ENCODE data around the gene CFDP1. TPM values are rescaled to one million over a fixed set of nuclear protein-coding genes. Genes with fewer than 3 reads are reported as not detected.

CFDP1 gene
- total and polyA plus RNA-seq, 2 experiments from 2014 or later: 97.1 to 116 TPM

DNA sequence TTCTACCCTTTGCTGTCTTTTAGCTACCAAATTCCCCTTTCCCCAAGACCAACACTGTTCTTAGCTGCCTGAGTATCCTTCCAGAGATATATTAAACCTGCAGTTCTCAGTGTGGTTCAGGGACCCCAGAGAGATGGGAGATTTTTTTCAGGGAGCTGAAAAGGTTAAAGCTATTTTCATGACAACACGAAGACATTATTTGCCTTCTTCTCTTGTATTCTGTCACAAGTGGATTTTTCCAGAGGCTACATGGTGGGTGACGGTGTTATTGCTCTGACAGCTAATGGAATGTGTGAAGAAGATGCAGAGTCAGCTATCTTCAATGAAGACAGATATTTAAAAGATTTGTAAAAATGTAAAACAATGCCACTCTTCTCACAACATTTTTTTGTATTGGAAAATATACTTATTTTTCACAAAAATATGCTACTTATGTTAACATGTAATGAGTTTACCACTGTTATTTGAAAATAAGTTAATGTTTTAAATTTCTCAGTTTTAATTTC lies 69.0 kb downstream of the CFDP1 start:
- no peaks in the 10 kb centered on the region for H3K4me1 ChIP-seq (ENCODE audit: insufficient read depth)
- TF ChIP-seq EZH2 (IDR thresholded peaks at IDR 0.05; ENCODE audit: borderline replicate concordance): no peak
- TF ChIP-seq, protein P1, sequence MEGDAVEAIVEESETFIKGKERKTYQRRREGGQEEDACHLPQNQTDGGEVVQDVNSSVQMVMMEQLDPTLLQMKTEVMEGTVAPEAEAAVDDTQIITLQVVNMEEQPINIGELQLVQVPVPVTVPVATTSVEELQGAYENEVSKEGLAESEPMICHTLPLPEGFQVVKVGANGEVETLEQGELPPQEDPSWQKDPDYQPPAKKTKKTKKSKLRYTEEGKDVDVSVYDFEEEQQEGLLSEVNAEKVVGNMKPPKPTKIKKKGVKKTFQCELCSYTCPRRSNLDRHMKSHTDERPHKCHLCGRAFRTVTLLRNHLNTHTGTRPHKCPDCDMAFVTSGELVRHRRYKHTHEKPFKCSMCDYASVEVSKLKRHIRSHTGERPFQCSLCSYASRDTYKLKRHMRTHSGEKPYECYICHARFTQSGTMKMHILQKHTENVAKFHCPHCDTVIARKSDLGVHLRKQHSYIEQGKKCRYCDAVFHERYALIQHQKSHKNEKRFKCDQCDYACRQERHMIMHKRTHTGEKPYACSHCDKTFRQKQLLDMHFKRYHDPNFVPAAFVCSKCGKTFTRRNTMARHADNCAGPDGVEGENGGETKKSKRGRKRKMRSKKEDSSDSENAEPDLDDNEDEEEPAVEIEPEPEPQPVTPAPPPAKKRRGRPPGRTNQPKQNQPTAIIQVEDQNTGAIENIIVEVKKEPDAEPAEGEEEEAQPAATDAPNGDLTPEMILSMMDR (IDR thresholded peaks at IDR 0.05; ENCODE audit: poor library complexity): no peak
- no peak for TF ChIP-seq EZH2phosphoT487 (IDR thresholded peaks at IDR 0.05; ENCODE audit: low read depth, severe bottlenecking, unreplicated experiment)
- H3K27me3 ChIP-seq: no peaks in the 10 kb centered on the region
- no peak overlapping the region for H3K27ac ChIP-seq
- H3K4me2 ChIP-seq: no peak overlapping the region
- H2AFZ ChIP-seq: no peak overlapping the region
- H3K9me2 ChIP-seq (replicated peaks; ENCODE audit: insufficient read depth): no peaks in the 10 kb centered on the region
- H3K36me3 ChIP-seq (replicated peaks; ENCODE audit: insufficient read depth, low read depth): no peaks in the 10 kb centered on the region
- DNase-seq (ENCODE audit: low spot score): no peak
- H3K4me3 ChIP-seq: no peak overlapping the region
- no peaks in the 10 kb centered on the region for H3K9me3 ChIP-seq (ENCODE audit: low read depth)
- H4K20me1 ChIP-seq (ENCODE audit: insufficient read depth, poor library complexity, severe bottlenecking): no peaks in the 10 kb centered on the region
- H3K79me2 ChIP-seq: peaks cover 5% of the 10 kb centered on the region
- WGBS (ENCODE audit: low lambda C conversion rate, missing lambda C conversion rate): 86% methylated on average over 2 of the region's 2 CpGs

DNA sequence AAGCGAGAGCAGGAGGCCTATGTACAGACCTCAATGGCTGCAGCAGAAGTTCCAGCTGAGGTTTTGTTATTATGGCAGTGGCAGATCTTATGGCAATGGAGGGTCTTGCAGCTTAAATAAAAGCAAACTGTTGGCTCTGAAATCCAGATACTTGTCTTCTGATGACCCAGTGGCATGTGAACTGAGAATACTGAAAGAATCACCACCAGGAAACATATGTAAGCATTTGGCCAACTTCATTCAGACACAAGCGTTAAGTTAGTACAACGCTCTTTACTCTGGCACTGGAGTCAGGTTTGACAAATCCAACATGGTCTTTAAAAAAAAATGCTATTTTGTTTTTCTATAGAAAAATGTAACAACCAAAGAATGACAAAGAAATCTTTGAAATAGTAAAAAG lies 70.5 kb downstream of the CFDP1 start:
- H3K9me3 ChIP-seq (ENCODE audit: low read depth): no peaks in the 10 kb centered on the region
- H2AFZ ChIP-seq: no peak overlapping the region
- H3K27me3 ChIP-seq: no peaks in the 10 kb centered on the region
- H3K9me2 ChIP-seq (replicated peaks; ENCODE audit: insufficient read depth): no peaks in the 10 kb centered on the region
- WGBS (ENCODE audit: low lambda C conversion rate, missing lambda C conversion rate): 70% methylated on average over 3 of the region's 3 CpGs
- no peak overlapping the region for H3K4me2 ChIP-seq
- DNase-seq (ENCODE audit: low spot score): no peak
- peaks cover 5% of the 10 kb centered on the region for H3K79me2 ChIP-seq
- no peak for TF ChIP-seq EZH2phosphoT487 (IDR thresholded peaks at IDR 0.05; ENCODE audit: low read depth, severe bottlenecking, unreplicated experiment)
- TF ChIP-seq EZH2 (IDR thresholded peaks at IDR 0.05; ENCODE audit: borderline replicate concordance): no peak
- TF ChIP-seq, protein P1 (IDR thresholded peaks at IDR 0.05; ENCODE audit: poor library complexity): no peak
- H4K20me1 ChIP-seq (ENCODE audit: insufficient read depth, poor library complexity, severe bottlenecking): no peaks in the 10 kb centered on the region
- no peak overlapping the region for H3K27ac ChIP-seq
- H3K4me3 ChIP-seq: no peak overlapping the region
- no peaks in the 10 kb centered on the region for H3K36me3 ChIP-seq (replicated peaks; ENCODE audit: insufficient read depth, low read depth)
- no peaks in the 10 kb centered on the region for H3K4me1 ChIP-seq (ENCODE audit: insufficient read depth)

DNA sequence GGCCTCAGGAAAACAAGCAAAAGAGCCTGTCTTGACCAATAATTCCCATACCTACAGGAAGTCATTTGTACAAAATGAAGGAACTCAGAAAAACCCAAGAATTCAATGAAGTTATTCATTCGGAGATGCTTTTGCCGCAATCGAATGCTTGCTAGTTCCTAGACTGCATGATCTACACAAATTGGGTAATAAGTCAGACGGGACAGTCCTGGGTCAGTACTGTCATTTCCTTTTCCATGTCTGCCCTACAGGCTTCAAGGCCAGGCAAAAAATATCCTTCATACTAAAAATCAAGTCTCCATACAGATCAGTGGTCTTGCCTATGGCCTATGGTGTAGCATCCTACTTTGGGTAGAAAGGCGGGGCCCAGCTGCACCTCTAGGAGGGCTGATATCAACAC lies 71.4 kb downstream of the CFDP1 start:
- no peaks in the 10 kb centered on the region for H3K9me2 ChIP-seq (replicated peaks; ENCODE audit: insufficient read depth)
- no peaks in the 10 kb centered on the region for H4K20me1 ChIP-seq (ENCODE audit: insufficient read depth, poor library complexity, severe bottlenecking)
- H3K27me3 ChIP-seq: no peaks in the 10 kb centered on the region
- WGBS (ENCODE audit: low lambda C conversion rate, missing lambda C conversion rate): 74% methylated on average over 5 of the region's 5 CpGs
- no peak overlapping the region for H2AFZ ChIP-seq
- TF ChIP-seq EZH2phosphoT487 (IDR thresholded peaks at IDR 0.05; ENCODE audit: low read depth, severe bottlenecking, unreplicated experiment): no peak
- TF ChIP-seq EZH2 (IDR thresholded peaks at IDR 0.05; ENCODE audit: borderline replicate concordance): no peak
- TF ChIP-seq, protein P1 (IDR thresholded peaks at IDR 0.05; ENCODE audit: poor library complexity): no peak
- peaks cover 5% of the 10 kb centered on the region for H3K79me2 ChIP-seq
- no peak overlapping the region for H3K4me2 ChIP-seq
- no peak for DNase-seq (ENCODE audit: low spot score)
- no peak overlapping the region for H3K4me3 ChIP-seq
- H3K4me1 ChIP-seq (ENCODE audit: insufficient read depth): no peaks in the 10 kb centered on the region
- H3K36me3 ChIP-seq (replicated peaks; ENCODE audit: insufficient read depth, low read depth): no peaks in the 10 kb centered on the region
- no peaks in the 10 kb centered on the region for H3K9me3 ChIP-seq (ENCODE audit: low read depth)
- H3K27ac ChIP-seq: no peak overlapping the region

DNA sequence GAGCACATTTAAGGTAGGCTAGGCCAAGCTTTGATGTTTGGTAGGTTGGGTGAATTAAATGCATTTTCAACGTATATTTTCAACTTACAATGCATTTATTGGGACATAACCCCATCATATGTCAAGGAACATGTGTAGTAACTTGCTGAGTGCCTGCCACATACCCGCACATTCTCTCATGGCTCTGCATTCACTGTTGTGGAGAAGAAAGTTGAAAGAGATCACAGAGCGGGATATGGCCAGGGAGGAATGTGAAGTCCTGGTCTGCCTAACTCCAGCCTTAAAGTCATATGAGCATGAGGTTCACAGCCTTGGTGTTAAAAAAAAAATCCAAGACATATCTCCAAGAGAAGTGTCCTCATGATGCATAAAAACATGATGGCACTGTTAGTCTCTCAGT lies 79.1 kb downstream of the CFDP1 start:
- 88% methylated on average over 3 of the region's 3 CpGs for WGBS (ENCODE audit: low lambda C conversion rate, missing lambda C conversion rate)
- TF ChIP-seq EZH2phosphoT487 (IDR thresholded peaks at IDR 0.05; ENCODE audit: low read depth, severe bottlenecking, unreplicated experiment) (no peak), EZH2 (IDR thresholded peaks at IDR 0.05; ENCODE audit: borderline replicate concordance) (no peak)
- TF ChIP-seq, protein P1 (IDR thresholded peaks at IDR 0.05; ENCODE audit: poor library complexity): no peak
- H3K4me1 ChIP-seq (ENCODE audit: insufficient read depth): no peaks in the 10 kb centered on the region
- no peaks in the 10 kb centered on the region for H3K79me2 ChIP-seq
- H2AFZ ChIP-seq: no peak overlapping the region
- H3K27me3 ChIP-seq: no peaks in the 10 kb centered on the region
- H4K20me1 ChIP-seq (ENCODE audit: insufficient read depth, poor library complexity, severe bottlenecking): no peaks in the 10 kb centered on the region
- H3K4me2 ChIP-seq: no peak overlapping the region
- H3K9me3 ChIP-seq (ENCODE audit: low read depth): no peaks in the 10 kb centered on the region
- H3K9me2 ChIP-seq (replicated peaks; ENCODE audit: insufficient read depth): no peaks in the 10 kb centered on the region
- no peaks in the 10 kb centered on the region for H3K36me3 ChIP-seq (replicated peaks; ENCODE audit: insufficient read depth, low read depth)
- H3K4me3 ChIP-seq: no peak overlapping the region
- DNase-seq (ENCODE audit: low spot score): no peak
- no peak overlapping the region for H3K27ac ChIP-seq

Data from hepatocyte (in vitro differentiated cells).